Liver (tissue), 3 donors: ENCODE results near the gene CDX1.

ENCODE experiments used
- FOXA1 ChIP-seq: IDR thresholded peaks from 2 replicates; pipeline ENCODE4 v1.6.1; 2016; ENCODE audit warnings: antibody characterized with exemption
- GABPA ChIP-seq, 2 donors: IDR thresholded peaks in 1 of 2; conservative IDR thresholded peaks in 1 of 2; 2 replicates each; pipeline ENCODE4 v1.6.1; 2016; ENCODE audit warnings: antibody characterized with exemption in 2 of 2, mild to moderate bottlenecking in 1 of 2, moderate library complexity in 1 of 2
- HNF4G ChIP-seq: IDR thresholded peaks from 2 replicates; pipeline ENCODE4 v1.6.1; 2016; ENCODE audit warnings: antibody characterized with exemption
- SP1 ChIP-seq: IDR thresholded peaks from 2 replicates; pipeline ENCODE4 v1.6.1; 2018; ENCODE audit warnings: antibody characterized with exemption, mild to moderate bottlenecking
- TAF1 ChIP-seq: conservative IDR thresholded peaks from 2 replicates; pipeline ENCODE4 v1.6.1; 2016; ENCODE audit warnings: antibody characterized with exemption, mild to moderate bottlenecking
- TF ChIP-seq, protein P1 (sequence below): fragments of 150-350 bp; IDR thresholded peaks from 2 replicates; pipeline ENCODE4 v1.5.1; 2017; ENCODE audit warnings: improper control_type of control experiment, low read depth, low read length; ENCODE audit not compliant: missing input control
- TF ChIP-seq, protein P2 (sequence below): IDR thresholded peaks from 2 replicates; pipeline ENCODE4 v1.6.1; 2016; ENCODE audit warnings: antibody characterized with exemption, mild to moderate bottlenecking
- TF ChIP-seq, protein P3 (sequence below): IDR thresholded peaks from 2 replicates; pipeline ENCODE4 v1.6.1; 2016; ENCODE audit warnings: antibody characterized with exemption
- TF ChIP-seq, protein P4 (sequence below): IDR thresholded peaks from 2 replicates; pipeline ENCODE4 v1.6.1; 2016; ENCODE audit warnings: antibody characterized with exemption
- donor health status: healthy.
- donor health status: healthy.

DNA sequence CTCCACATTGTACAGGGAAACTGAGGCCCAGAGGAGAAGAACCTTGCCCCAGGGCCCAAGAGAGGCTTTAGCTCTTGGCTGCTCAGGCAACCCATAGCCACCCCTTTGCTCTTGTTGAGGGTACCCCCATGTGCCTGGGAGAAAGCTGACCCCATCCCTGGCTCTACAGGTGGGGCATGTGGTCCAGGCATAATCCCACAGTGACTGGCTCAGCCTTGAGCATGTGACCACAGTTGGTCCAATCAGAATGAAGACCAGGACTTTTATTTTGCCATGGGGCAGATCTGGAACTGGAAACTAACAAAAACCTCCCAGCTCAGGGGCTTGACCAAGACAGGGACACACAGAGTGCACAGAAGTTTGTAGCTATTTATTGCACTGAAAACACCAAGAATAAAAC is 52.6 kb downstream of the CDX1 start:
- TF ChIP-seq, protein P1, sequence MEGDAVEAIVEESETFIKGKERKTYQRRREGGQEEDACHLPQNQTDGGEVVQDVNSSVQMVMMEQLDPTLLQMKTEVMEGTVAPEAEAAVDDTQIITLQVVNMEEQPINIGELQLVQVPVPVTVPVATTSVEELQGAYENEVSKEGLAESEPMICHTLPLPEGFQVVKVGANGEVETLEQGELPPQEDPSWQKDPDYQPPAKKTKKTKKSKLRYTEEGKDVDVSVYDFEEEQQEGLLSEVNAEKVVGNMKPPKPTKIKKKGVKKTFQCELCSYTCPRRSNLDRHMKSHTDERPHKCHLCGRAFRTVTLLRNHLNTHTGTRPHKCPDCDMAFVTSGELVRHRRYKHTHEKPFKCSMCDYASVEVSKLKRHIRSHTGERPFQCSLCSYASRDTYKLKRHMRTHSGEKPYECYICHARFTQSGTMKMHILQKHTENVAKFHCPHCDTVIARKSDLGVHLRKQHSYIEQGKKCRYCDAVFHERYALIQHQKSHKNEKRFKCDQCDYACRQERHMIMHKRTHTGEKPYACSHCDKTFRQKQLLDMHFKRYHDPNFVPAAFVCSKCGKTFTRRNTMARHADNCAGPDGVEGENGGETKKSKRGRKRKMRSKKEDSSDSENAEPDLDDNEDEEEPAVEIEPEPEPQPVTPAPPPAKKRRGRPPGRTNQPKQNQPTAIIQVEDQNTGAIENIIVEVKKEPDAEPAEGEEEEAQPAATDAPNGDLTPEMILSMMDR = no peak
- TF ChIP-seq, protein P2, sequence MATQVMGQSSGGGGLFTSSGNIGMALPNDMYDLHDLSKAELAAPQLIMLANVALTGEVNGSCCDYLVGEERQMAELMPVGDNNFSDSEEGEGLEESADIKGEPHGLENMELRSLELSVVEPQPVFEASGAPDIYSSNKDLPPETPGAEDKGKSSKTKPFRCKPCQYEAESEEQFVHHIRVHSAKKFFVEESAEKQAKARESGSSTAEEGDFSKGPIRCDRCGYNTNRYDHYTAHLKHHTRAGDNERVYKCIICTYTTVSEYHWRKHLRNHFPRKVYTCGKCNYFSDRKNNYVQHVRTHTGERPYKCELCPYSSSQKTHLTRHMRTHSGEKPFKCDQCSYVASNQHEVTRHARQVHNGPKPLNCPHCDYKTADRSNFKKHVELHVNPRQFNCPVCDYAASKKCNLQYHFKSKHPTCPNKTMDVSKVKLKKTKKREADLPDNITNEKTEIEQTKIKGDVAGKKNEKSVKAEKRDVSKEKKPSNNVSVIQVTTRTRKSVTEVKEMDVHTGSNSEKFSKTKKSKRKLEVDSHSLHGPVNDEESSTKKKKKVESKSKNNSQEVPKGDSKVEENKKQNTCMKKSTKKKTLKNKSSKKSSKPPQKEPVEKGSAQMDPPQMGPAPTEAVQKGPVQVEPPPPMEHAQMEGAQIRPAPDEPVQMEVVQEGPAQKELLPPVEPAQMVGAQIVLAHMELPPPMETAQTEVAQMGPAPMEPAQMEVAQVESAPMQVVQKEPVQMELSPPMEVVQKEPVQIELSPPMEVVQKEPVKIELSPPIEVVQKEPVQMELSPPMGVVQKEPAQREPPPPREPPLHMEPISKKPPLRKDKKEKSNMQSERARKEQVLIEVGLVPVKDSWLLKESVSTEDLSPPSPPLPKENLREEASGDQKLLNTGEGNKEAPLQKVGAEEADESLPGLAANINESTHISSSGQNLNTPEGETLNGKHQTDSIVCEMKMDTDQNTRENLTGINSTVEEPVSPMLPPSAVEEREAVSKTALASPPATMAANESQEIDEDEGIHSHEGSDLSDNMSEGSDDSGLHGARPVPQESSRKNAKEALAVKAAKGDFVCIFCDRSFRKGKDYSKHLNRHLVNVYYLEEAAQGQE = no peak
- TF ChIP-seq GABPA (IDR thresholded peaks at IDR 0.05 in 1 of 2, conservative IDR thresholded peaks at IDR 0.05 in 1 of 2) (no peak), SP1 (no peak), TAF1 (no peak), FOXA1 (no peak), HNF4G (no peak)
- TF ChIP-seq, protein P3, sequence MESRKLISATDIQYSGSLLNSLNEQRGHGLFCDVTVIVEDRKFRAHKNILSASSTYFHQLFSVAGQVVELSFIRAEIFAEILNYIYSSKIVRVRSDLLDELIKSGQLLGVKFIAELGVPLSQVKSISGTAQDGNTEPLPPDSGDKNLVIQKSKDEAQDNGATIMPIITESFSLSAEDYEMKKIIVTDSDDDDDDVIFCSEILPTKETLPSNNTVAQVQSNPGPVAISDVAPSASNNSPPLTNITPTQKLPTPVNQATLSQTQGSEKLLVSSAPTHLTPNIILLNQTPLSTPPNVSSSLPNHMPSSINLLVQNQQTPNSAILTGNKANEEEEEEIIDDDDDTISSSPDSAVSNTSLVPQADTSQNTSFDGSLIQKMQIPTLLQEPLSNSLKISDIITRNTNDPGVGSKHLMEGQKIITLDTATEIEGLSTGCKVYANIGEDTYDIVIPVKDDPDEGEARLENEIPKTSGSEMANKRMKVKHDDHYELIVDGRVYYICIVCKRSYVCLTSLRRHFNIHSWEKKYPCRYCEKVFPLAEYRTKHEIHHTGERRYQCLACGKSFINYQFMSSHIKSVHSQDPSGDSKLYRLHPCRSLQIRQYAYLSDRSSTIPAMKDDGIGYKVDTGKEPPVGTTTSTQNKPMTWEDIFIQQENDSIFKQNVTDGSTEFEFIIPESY = no peak
- TF ChIP-seq, protein P4, sequence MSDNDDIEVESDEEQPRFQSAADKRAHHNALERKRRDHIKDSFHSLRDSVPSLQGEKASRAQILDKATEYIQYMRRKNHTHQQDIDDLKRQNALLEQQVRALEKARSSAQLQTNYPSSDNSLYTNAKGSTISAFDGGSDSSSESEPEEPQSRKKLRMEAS = no peak
